Mesenchymal stem cell (in vitro differentiated cells and primary cell): ENCODE results near the gene QSOX2.

Experiments
- DNase-seq: peaks from one replicate; pipeline ENCODE4 v3.0.0-alpha.2; 2013
- H2AFZ ChIP-seq: one replicate; pipeline ENCODE4 v1.6.1; 2013; ENCODE audit warnings: low read depth, mild to moderate bottlenecking, control low read depth, inconsistent platforms, low read length, moderate library complexity
- H2AK5ac ChIP-seq: 2 replicates; pipeline ENCODE4 v1.6.1; 2013; ENCODE audit warnings: low read length, moderate library complexity, mild to moderate bottlenecking, inconsistent platforms; ENCODE audit not compliant: severe bottlenecking
- H2BK120ac ChIP-seq: one replicate; pipeline ENCODE4 v1.6.1; 2013; ENCODE audit warnings: low read depth, mild to moderate bottlenecking, inconsistent platforms, low read length, moderate library complexity
- H2BK12ac ChIP-seq, 2 experiments: one replicate each; pipeline ENCODE4 v1.6.1; 2013; ENCODE audit warnings: inconsistent platforms in 2 of 2, low read length in 2 of 2, mild to moderate bottlenecking in 2 of 2, moderate library complexity in 2 of 2, control low read depth in 1 of 2
- H2BK15ac ChIP-seq: one replicate; pipeline ENCODE4 v1.6.1; 2013; ENCODE audit warnings: mild to moderate bottlenecking, low read depth, inconsistent platforms; ENCODE audit not compliant: poor library complexity, severe bottlenecking
- H2BK5ac ChIP-seq: 2 replicates; pipeline ENCODE4 v1.6.1; 2013; ENCODE audit warnings: low read depth, mild to moderate bottlenecking, low read length, control low read depth, inconsistent platforms; ENCODE audit not compliant: poor library complexity, severe bottlenecking
- H3K14ac ChIP-seq, 2 experiments: one replicate each; pipeline ENCODE4 v1.6.1; 2013; ENCODE audit warnings: inconsistent platforms in 2 of 2, low read length in 2 of 2, control low read depth in 1 of 2, mild to moderate bottlenecking in 1 of 2, moderate library complexity in 1 of 2
- H3K18ac ChIP-seq, 2 experiments: one replicate each; pipeline ENCODE4 v1.6.1; 2013; ENCODE audit warnings: inconsistent platforms in 2 of 2, low read length in 2 of 2, control low read depth in 1 of 2, low read depth in 1 of 2, mild to moderate bottlenecking in 1 of 2
- H3K23ac ChIP-seq, 2 experiments: one replicate each; pipeline ENCODE4 v1.6.1; 2013; ENCODE audit warnings: inconsistent platforms in 2 of 2, low read length in 2 of 2, mild to moderate bottlenecking in 2 of 2, moderate library complexity in 2 of 2, control low read depth in 1 of 2
- H3K27ac ChIP-seq: 2 replicates; pipeline ENCODE4 v1.5.1; 2013; ENCODE audit warnings: mild to moderate bottlenecking, moderate library complexity, low read length, control low read depth, inconsistent platforms; ENCODE audit not compliant: poor library complexity, severe bottlenecking
- H3K27me3 ChIP-seq, 2 experiments: 2 replicates each; pipeline versions ENCODE4 v1.6.1 to v1.7.0; 2013; ENCODE audit warnings: low read length in 2 of 2, mild to moderate bottlenecking in 2 of 2, moderate library complexity in 2 of 2, control low read depth in 1 of 2, inconsistent platforms in 1 of 2; ENCODE audit not compliant: control insufficient read depth in 1 of 2, insufficient read depth in 1 of 2
- H3K36me3 ChIP-seq, 2 experiments: 2 replicates each; pipeline versions ENCODE4 v1.6.1 to v1.7.0; 2013; ENCODE audit warnings: low read length in 2 of 2, control low read depth in 1 of 2, inconsistent platforms in 1 of 2, low read depth in 1 of 2, mild to moderate bottlenecking in 1 of 2; ENCODE audit not compliant: insufficient read depth in 2 of 2, control insufficient read depth in 1 of 2
- H3K4ac ChIP-seq, 2 experiments: one replicate each; pipeline ENCODE4 v1.6.1; 2013; ENCODE audit warnings: inconsistent platforms in 2 of 2, low read length in 2 of 2, mild to moderate bottlenecking in 2 of 2, moderate library complexity in 2 of 2, control low read depth in 1 of 2, low read depth in 1 of 2
- H3K4me1 ChIP-seq: 2 replicates; pipeline ENCODE4 v1.6.1; 2013; ENCODE audit warnings: low read depth, low read length, control low read depth; ENCODE audit not compliant: control insufficient read depth, insufficient read depth
- H3K4me2 ChIP-seq: 2 replicates; pipeline ENCODE4 v1.6.1; 2013; ENCODE audit warnings: low read length, mild to moderate bottlenecking, inconsistent platforms; ENCODE audit not compliant: poor library complexity, severe bottlenecking
- H3K4me3 ChIP-seq, 2 experiments: 2 replicates each; pipeline versions ENCODE4 v1.5.1 to v1.7.0; 2013; ENCODE audit warnings: low read length in 2 of 2, mild to moderate bottlenecking in 2 of 2, control low read depth in 1 of 2, low read depth in 1 of 2; ENCODE audit not compliant: insufficient read depth in 1 of 2
- H3K79me1 ChIP-seq: replicated peaks from 2 replicates; pipeline ENCODE4 v1.6.1; 2013; ENCODE audit warnings: mild to moderate bottlenecking, control low read depth, low read length, inconsistent platforms; ENCODE audit not compliant: poor library complexity, severe bottlenecking
- H3K9ac ChIP-seq: 2 replicates; pipeline ENCODE4 v1.7.0; 2013; ENCODE audit warnings: mild to moderate bottlenecking, low read length, moderate library complexity
- H3K9me3 ChIP-seq: 2 replicates; pipeline ENCODE4 v1.7.0; 2013; ENCODE audit warnings: mild to moderate bottlenecking, low read length; ENCODE audit not compliant: control insufficient read depth
- H4K8ac ChIP-seq: one replicate; pipeline ENCODE4 v1.6.1; 2013; ENCODE audit warnings: inconsistent platforms, mild to moderate bottlenecking, low read length, moderate library complexity
- H4K91ac ChIP-seq: one replicate; pipeline ENCODE4 v1.6.1; 2013; ENCODE audit warnings: mild to moderate bottlenecking, low read length, inconsistent platforms
- WGBS: methylation state at CpG from one replicate; pipeline ENCODE4 v1.1.7; 2013; ENCODE audit warnings: mixed read lengths; 5-methylcytosine and 5-hydroxymethylcytosine counted together

Gene QSOX2

DNA sequence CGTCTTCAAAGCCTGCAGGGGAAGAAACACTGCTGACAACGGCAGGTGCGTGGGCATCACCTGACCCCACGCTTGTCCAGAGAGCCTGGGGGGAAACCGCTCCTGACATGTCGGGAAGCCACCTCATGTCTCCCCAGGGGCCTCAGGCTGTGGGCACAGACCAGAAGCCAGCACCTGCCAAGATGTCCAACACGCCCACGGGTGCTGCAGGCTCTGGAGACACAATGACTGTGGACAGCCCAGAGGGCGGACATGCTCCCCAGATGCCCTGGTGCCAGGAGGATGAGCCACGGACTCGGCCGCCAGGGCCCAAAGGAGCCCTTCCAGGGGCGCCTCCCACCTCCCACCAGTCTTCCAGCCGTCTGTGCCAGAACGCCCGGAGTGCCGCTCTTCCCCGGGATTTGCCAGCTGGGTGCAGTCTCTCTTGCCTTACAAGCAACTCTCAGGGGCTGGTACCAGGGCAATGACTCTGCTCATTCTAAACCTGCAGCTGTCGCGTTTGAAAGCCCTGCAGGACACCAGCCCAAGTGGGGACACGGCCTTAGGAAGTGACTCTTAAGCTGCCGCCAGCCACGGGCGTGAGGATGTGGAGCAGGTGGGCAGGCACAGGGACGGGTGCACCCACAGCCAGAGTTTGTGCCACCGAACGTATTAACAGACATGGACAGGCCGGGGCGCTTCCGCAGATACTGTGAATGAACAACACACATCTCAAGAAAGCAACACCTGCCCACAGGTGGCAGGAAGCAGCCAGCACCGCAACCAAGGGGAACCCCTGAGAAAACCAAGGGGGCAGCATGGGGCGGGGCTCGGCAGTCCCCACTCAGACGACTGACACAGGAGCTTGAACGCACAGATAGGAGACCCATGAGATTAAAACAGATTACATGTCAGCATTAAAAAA is 33.9 kb downstream of the QSOX2 start:
- Histone ChIP-seq H3K18ac (no peak overlapping the region), H3K14ac (no peak overlapping the region), H3K9ac (no peak overlapping the region), H3K4me1 (no peaks in the 10 kb centered on the region), H3K27ac (no peak overlapping the region), H2BK120ac (no peak overlapping the region), H4K8ac (no peak overlapping the region), H3K4ac (no peak overlapping the region), H2BK15ac (no peak overlapping the region), H3K9me3 (peaks cover 6% of the 10 kb centered on the region), H2BK5ac (no peak overlapping the region), H2AFZ (no peak overlapping the region), H3K4me2 (no peak overlapping the region), H3K36me3 (peaks cover 41 to 78% of the 10 kb centered on the region in 2 experiments), H3K4me3 (no peak overlapping the region), H2AK5ac (no peak overlapping the region), H3K27me3 (no peaks in the 10 kb centered on the region), H3K23ac (no peak overlapping the region), H2BK12ac (no peak overlapping the region), H4K91ac (no peak overlapping the region), H3K79me1 (peaks cover under 1% of the 10 kb centered on the region)
- no peak for DNase-seq
- 96% methylated on average over 35 of the region's 35 CpGs for WGBS

DNA sequence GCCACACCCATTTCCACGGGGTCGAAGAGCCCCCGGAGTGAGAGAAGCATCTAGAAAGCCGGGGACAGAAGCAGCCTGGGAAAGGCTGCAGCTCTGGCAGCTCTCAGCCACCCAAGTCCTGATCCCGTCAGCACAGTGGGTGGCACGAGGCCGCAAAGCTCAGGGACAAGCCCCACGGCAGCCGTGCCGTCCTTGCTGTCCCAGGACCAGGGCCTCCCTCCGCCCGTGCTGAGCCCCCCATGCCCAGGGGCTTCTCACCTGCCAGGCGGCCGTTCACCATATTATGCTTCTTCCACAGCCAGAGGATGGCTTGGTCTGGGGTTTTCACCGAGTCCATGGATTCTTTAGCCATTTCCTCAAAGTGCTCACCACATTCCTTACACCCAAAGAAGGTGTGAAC is 34.6 kb downstream of the QSOX2 start:
- no peak for DNase-seq
- H3K9ac ChIP-seq, result no peak overlapping the region
- H2AFZ ChIP-seq, result no peak overlapping the region
- H3K4ac ChIP-seq, result no peak overlapping the region
- H3K14ac ChIP-seq, result no peak overlapping the region
- H3K4me1 ChIP-seq, result no peaks in the 10 kb centered on the region
- H3K36me3 ChIP-seq, result peaks cover 36 to 72% of the 10 kb centered on the region in 2 experiments
- no peak overlapping the region for H4K91ac ChIP-seq
- no peak overlapping the region for H2BK15ac ChIP-seq
- H3K18ac ChIP-seq, result no peak overlapping the region
- no peak overlapping the region for H3K23ac ChIP-seq
- H3K9me3 ChIP-seq, result peaks cover 6% of the 10 kb centered on the region
- no peaks in the 10 kb centered on the region for H3K27me3 ChIP-seq
- 97% methylated on average over 15 of the region's 15 CpGs for WGBS
- no peak overlapping the region for H2BK120ac ChIP-seq
- H3K4me3 ChIP-seq, result no peak overlapping the region
- peaks cover 2% of the 10 kb centered on the region for H3K79me1 ChIP-seq
- no peak overlapping the region for H2BK5ac ChIP-seq
- no peak overlapping the region for H3K27ac ChIP-seq
- H3K4me2 ChIP-seq, result no peak overlapping the region
- H4K8ac ChIP-seq, result no peak overlapping the region
- no peak overlapping the region for H2AK5ac ChIP-seq
- H2BK12ac ChIP-seq, result no peak overlapping the region

DNA sequence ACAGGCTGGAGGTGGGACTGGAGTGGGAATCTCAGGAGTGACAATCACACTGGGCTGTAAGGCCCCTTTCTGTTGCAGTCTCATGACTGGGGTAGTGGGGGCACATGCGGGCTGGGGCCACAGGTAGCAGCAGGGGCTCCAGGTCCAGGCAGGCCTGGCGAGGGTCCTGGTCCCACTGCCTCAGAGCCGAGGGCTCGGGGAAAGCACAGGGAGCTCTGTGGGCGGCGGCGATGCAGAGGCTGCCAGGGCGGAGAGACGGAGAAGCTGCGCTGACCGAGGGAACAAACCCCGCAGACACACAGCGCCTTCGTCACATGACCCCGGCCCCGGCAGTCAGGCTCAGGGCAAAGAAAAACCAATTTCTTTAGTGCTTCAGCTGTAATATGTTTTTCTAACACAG is 35.3 kb downstream of the QSOX2 start:
- Histone ChIP-seq H2BK5ac (no peak overlapping the region), H3K27me3 (peaks cover under 1 to 3% of the 10 kb centered on the region in 2 experiments), H4K8ac (no peak overlapping the region), H4K91ac (no peak overlapping the region), H3K4ac (no peak overlapping the region), H3K4me3 (no peak overlapping the region), H3K4me1 (peaks cover under 1% of the 10 kb centered on the region), H2BK120ac (no peak overlapping the region), H3K27ac (no peak overlapping the region), H2AK5ac (no peak overlapping the region), H3K14ac (no peak overlapping the region), H2BK12ac (no peak overlapping the region), H2BK15ac (no peak overlapping the region), H3K9ac (no peak overlapping the region), H3K79me1 (peaks cover 2% of the 10 kb centered on the region), H3K36me3 (peaks cover 29 to 70% of the 10 kb centered on the region in 2 experiments), H2AFZ (no peak overlapping the region), H3K4me2 (no peak overlapping the region), H3K9me3 (peaks cover 6% of the 10 kb centered on the region), H3K23ac (no peak overlapping the region), H3K18ac (no peak overlapping the region)
- DNase-seq, result no peak
- WGBS, result 92% methylated on average over 16 of the region's 16 CpGs

DNA sequence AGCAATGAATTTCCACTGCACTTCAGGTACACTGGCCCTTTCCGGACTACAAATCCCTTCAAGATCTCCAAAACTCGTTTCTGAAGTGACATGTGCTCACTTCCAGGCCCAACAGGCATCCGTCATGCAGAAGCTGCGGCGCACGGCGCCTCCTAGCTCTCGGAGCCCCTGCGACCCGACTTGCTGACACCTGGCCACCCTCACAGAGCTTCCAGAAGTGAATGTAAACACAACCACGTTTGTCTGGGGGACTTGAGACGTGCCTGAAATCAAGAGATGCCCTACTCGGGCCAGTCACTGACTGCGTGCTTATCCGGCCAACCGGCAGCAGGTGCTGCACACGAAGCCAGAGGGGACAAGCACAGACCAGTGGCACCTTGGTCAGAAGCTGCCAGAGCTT is 35.8 kb downstream of the QSOX2 start:
- no peak overlapping the region for H2BK15ac ChIP-seq
- no peak overlapping the region for H2AK5ac ChIP-seq
- H2AFZ ChIP-seq, result no peak overlapping the region
- no peak overlapping the region for H3K9ac ChIP-seq
- H4K8ac ChIP-seq, result no peak overlapping the region
- WGBS, result 89% methylated on average over 17 of the region's 17 CpGs
- no peak overlapping the region for H3K4me2 ChIP-seq
- H3K27me3 ChIP-seq, result peaks cover 3 to 4% of the 10 kb centered on the region in 2 experiments
- no peak overlapping the region for H3K14ac ChIP-seq
- no peak overlapping the region for H2BK120ac ChIP-seq
- no peak overlapping the region for H2BK12ac ChIP-seq
- H3K4me1 ChIP-seq, result peaks cover 5% of the 10 kb centered on the region
- H3K4ac ChIP-seq, result no peak overlapping the region
- peaks cover 6% of the 10 kb centered on the region for H3K9me3 ChIP-seq
- no peak overlapping the region for H2BK5ac ChIP-seq
- peaks cover 2% of the 10 kb centered on the region for H3K79me1 ChIP-seq
- H3K18ac ChIP-seq, result no peak overlapping the region
- H3K36me3 ChIP-seq, result peaks cover 24 to 67% of the 10 kb centered on the region in 2 experiments
- DNase-seq, result no peak
- H3K27ac ChIP-seq, result no peak overlapping the region
- no peak overlapping the region for H4K91ac ChIP-seq
- H3K23ac ChIP-seq, result no peak overlapping the region
- H3K4me3 ChIP-seq, result no peak overlapping the region
